ENCODE results near the gene COL1A1. TPM values are rescaled to one million over a fixed set of nuclear protein-coding genes. Genes with fewer than 3 reads are reported as not detected.

The COL1A1 gene
- total and polyA plus RNA-seq, 4 donors: 8.3 to 72.5 (median 35.8) TPM

DNA sequence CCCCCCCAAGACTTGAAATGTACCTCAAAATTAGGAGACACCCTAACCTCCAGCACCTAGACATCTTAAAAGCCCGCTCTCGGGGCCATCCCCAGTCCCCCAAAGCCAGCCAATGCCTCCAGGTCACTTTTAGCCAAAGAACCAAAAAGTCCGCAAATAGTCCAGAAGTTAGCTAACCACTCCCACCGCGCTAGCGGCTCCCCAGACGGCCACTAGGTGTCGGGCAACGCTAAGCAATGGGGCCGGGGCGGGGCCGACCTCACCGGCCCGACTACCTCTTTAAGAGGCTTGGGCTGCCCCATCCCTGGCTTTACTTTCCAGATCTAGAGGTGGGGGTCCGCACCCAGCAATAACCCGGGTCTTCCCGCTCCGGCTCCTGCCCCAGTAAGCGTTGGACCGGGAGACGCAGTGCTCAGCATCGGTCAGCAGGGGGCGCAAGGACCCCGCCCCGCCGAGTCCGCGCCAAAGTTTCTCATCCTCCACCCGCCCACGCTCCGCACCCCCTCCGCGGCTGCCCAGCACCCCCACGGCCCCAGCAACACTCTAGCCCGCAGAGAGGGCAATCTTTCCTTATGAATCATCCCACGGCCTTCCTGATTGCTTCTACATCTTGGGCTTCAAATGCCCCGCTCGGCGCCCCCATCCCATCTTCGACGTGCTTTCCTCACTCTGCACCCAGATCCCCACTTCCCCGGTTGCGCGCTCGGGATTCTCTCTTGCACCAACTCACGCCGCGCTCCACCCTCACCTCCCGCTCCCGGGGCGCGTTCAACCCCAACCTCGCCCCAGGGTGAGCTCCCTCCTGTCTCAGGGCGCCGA, 765 bp downstream of the COL1A1 start:
- TF ChIP-seq HNF4A (conservative IDR thresholded peaks at IDR 0.05) (peak in 1 of 2 donors; percentile 4), SP1 (IDR thresholded peaks at IDR 0.05) (peak; percentile 3), NR2F2 (IDR thresholded peaks at IDR 0.05) (no peak), HNF4G (IDR thresholded peaks at IDR 0.05) (no peak), FOXA2 (IDR thresholded peaks at IDR 0.05) (no peak), RAD21 (IDR thresholded peaks at IDR 0.05) (peak; percentile 88 to 97), YY1 (IDR thresholded peaks at IDR 0.05) (peak; percentile 23), EGR1 (IDR thresholded peaks at IDR 0.05; ENCODE audit: low read depth in 2 of 2) (peak; percentile 73 to 87)
- TF ChIP-seq, protein P1, sequence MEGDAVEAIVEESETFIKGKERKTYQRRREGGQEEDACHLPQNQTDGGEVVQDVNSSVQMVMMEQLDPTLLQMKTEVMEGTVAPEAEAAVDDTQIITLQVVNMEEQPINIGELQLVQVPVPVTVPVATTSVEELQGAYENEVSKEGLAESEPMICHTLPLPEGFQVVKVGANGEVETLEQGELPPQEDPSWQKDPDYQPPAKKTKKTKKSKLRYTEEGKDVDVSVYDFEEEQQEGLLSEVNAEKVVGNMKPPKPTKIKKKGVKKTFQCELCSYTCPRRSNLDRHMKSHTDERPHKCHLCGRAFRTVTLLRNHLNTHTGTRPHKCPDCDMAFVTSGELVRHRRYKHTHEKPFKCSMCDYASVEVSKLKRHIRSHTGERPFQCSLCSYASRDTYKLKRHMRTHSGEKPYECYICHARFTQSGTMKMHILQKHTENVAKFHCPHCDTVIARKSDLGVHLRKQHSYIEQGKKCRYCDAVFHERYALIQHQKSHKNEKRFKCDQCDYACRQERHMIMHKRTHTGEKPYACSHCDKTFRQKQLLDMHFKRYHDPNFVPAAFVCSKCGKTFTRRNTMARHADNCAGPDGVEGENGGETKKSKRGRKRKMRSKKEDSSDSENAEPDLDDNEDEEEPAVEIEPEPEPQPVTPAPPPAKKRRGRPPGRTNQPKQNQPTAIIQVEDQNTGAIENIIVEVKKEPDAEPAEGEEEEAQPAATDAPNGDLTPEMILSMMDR (IDR thresholded peaks at IDR 0.05; ENCODE audit: low read depth, low read length, missing input control): peak; percentile 91
- TF ChIP-seq, protein P2, sequence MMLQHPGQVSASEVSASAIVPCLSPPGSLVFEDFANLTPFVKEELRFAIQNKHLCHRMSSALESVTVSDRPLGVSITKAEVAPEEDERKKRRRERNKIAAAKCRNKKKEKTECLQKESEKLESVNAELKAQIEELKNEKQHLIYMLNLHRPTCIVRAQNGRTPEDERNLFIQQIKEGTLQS (IDR thresholded peaks at IDR 0.05): peak; percentile 11
- TF ChIP-seq, protein P3, sequence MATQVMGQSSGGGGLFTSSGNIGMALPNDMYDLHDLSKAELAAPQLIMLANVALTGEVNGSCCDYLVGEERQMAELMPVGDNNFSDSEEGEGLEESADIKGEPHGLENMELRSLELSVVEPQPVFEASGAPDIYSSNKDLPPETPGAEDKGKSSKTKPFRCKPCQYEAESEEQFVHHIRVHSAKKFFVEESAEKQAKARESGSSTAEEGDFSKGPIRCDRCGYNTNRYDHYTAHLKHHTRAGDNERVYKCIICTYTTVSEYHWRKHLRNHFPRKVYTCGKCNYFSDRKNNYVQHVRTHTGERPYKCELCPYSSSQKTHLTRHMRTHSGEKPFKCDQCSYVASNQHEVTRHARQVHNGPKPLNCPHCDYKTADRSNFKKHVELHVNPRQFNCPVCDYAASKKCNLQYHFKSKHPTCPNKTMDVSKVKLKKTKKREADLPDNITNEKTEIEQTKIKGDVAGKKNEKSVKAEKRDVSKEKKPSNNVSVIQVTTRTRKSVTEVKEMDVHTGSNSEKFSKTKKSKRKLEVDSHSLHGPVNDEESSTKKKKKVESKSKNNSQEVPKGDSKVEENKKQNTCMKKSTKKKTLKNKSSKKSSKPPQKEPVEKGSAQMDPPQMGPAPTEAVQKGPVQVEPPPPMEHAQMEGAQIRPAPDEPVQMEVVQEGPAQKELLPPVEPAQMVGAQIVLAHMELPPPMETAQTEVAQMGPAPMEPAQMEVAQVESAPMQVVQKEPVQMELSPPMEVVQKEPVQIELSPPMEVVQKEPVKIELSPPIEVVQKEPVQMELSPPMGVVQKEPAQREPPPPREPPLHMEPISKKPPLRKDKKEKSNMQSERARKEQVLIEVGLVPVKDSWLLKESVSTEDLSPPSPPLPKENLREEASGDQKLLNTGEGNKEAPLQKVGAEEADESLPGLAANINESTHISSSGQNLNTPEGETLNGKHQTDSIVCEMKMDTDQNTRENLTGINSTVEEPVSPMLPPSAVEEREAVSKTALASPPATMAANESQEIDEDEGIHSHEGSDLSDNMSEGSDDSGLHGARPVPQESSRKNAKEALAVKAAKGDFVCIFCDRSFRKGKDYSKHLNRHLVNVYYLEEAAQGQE (IDR thresholded peaks at IDR 0.05): peak; percentile 3
- H3K27me3 ChIP-seq (ENCODE audit: control insufficient read depth in 4 of 4, insufficient read depth in 4 of 4, low read length in 3 of 4): peaks cover 0 to 2% (median 0%) of the 10 kb centered on the region in 4 donors
- peak overlapping the region; percentile 68 to 82 for H3K27ac ChIP-seq (ENCODE audit: low read depth in 1 of 2, low read length in 2 of 2)
- H3K9me3 ChIP-seq (ENCODE audit: control insufficient read depth in 4 of 4, low read length in 3 of 4): no peaks in the 10 kb centered on the region
- H3K4me3 ChIP-seq (ENCODE audit: low read depth in 1 of 3, low read length in 3 of 3): peak overlapping the region; percentile 17 to 47 (median 32)
- H3K9ac ChIP-seq (ENCODE audit: low read depth in 1 of 2, low read length in 2 of 2): peak overlapping the region in 1 of 2 donors; percentile 70
- 3% methylated on average over 55 of the region's 55 CpGs for WGBS
- H3K4me1 ChIP-seq (ENCODE audit: control insufficient read depth in 4 of 4, insufficient read depth in 4 of 4, low read length in 3 of 4): peaks cover 0 to 15% (median 4%) of the 10 kb centered on the region in 4 donors
- peak; percentile 87 for DNase-seq (ENCODE audit: low spot score)
- no peaks in the 10 kb centered on the region for H3K36me3 ChIP-seq (ENCODE audit: control insufficient read depth in 4 of 4, insufficient read depth in 3 of 4, low read depth in 1 of 4, low read length in 3 of 4)

DNA sequence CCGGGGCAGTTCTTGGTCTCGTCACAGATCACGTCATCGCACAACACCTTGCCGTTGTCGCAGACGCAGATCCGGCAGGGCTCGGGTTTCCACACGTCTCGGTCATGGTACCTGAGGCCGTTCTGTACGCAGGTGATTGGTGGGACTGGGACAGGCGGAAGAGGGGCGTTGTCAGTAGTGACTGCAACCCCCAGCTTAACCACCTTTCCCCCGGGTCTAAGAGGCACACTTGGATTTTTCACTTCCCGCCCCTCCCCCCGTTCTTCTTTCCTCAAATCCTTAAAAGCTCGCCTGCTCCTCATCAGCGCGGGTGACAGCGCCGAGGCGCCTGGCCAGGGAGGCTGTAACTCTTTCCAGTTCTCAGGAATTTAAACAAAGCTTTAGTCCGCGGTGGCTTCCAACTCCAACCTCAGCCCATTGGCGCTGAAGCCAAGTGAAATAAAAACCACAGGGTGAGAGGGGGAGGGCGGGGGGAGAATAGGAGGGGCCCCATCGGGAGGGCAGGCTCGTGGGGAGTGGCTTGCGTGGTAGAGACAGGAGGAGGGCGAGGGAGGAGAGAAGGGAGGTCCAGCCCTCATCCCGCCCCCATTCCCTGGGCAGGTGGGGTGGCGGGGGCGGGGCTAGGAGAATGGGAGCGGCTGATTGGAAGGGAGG, 1.5 kb downstream of the COL1A1 start:
- H3K27me3 ChIP-seq (ENCODE audit: control insufficient read depth in 4 of 4, insufficient read depth in 4 of 4, low read length in 3 of 4): peaks cover 0 to 2% (median 0%) of the 10 kb centered on the region in 4 donors
- WGBS: 2% methylated on average over 36 of the region's 36 CpGs
- peak overlapping the region; percentile 36 to 82 for H3K27ac ChIP-seq (ENCODE audit: low read depth in 1 of 2, low read length in 2 of 2)
- peak overlapping the region in 2 of 3 donors; percentile 32 to 34 for H3K4me3 ChIP-seq (ENCODE audit: low read depth in 1 of 3, low read length in 3 of 3)
- H3K9ac ChIP-seq (ENCODE audit: low read depth in 1 of 2, low read length in 2 of 2): peak overlapping the region in 1 of 2 donors; percentile 49
- H3K36me3 ChIP-seq (ENCODE audit: control insufficient read depth in 4 of 4, insufficient read depth in 3 of 4, low read depth in 1 of 4, low read length in 3 of 4): no peaks in the 10 kb centered on the region
- no peaks in the 10 kb centered on the region for H3K9me3 ChIP-seq (ENCODE audit: control insufficient read depth in 4 of 4, low read length in 3 of 4)
- DNase-seq (ENCODE audit: low spot score): peak; percentile 66
- peaks cover 0 to 15% (median 4%) of the 10 kb centered on the region in 4 donors for H3K4me1 ChIP-seq (ENCODE audit: control insufficient read depth in 4 of 4, insufficient read depth in 4 of 4, low read length in 3 of 4)
- TF ChIP-seq YY1 (IDR thresholded peaks at IDR 0.05): peak; percentile 55
- TF ChIP-seq, protein P3 (IDR thresholded peaks at IDR 0.05): peak; percentile 5
- peak; percentile 12 to 34 for TF ChIP-seq HNF4A (conservative IDR thresholded peaks at IDR 0.05)
- TF ChIP-seq SP1 (IDR thresholded peaks at IDR 0.05): peak; percentile 56
- TF ChIP-seq HNF4G (IDR thresholded peaks at IDR 0.05): no peak
- TF ChIP-seq JUND (IDR thresholded peaks at IDR 0.05): no peak
- no peak for TF ChIP-seq RAD21 (IDR thresholded peaks at IDR 0.05)
- TF ChIP-seq, protein P1 (IDR thresholded peaks at IDR 0.05; ENCODE audit: low read depth, low read length, missing input control): no peak
- no peak for TF ChIP-seq FOXA1 (IDR thresholded peaks at IDR 0.05)
- TF ChIP-seq EGR1 (IDR thresholded peaks at IDR 0.05; ENCODE audit: low read depth in 2 of 2): no peak
- TF ChIP-seq GABPA (IDR thresholded peaks at IDR 0.05 in 1 of 2, conservative IDR thresholded peaks at IDR 0.05 in 1 of 2): no peak
- TF ChIP-seq NR2F2 (IDR thresholded peaks at IDR 0.05): peak; percentile 26
- TF ChIP-seq, protein P4, sequence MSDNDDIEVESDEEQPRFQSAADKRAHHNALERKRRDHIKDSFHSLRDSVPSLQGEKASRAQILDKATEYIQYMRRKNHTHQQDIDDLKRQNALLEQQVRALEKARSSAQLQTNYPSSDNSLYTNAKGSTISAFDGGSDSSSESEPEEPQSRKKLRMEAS (IDR thresholded peaks at IDR 0.05): peak; percentile 46
- TF ChIP-seq TAF1 (conservative IDR thresholded peaks at IDR 0.05): peak; percentile 45
- no peak for TF ChIP-seq FOXA2 (IDR thresholded peaks at IDR 0.05)

Data from liver (tissue), 9 donors.